Measurements from ENCODE around the gene PHLDA3. TPM values are rescaled to one million over a fixed set of nuclear protein-coding genes. Genes with fewer than 3 reads are reported as not detected.

The PHLDA3 gene
- total RNA-seq, 2 experiments from 2014 or later = 0.45 to 0.71 TPM

- Mint-ChIP-seq H3K4me1 (ENCODE audit: low read depth) (no peaks in the 10 kb centered on the region), H3K36me3 (ENCODE audit: low read depth) (no peaks in the 10 kb centered on the region), H3K27me3 (peaks cover 7% of the 10 kb centered on the region), H3K9me3 (no peaks in the 10 kb centered on the region), H3K4me3 (no peak overlapping the region), H3K27ac (no peak overlapping the region)
- no peaks in the 10 kb centered on the region for H3K4me1 ChIP-seq (ENCODE audit: insufficient read depth, low read length)
- no peaks in the 10 kb centered on the region for H3K9me3 ChIP-seq (ENCODE audit: control insufficient read depth in 1 of 2, insufficient read depth in 1 of 2, low read length in 2 of 2)
- ATAC-seq (ENCODE audit: poor library complexity) (no peak), DNase-seq (no peak)
- H3K27me3 ChIP-seq (ENCODE audit: control insufficient read depth in 1 of 2, insufficient read depth in 2 of 2, low read length in 2 of 2) = no peaks in the 10 kb centered on the region
- TF ChIP-seq CTCF (IDR thresholded peaks at IDR 0.05) = no peak
- H3K36me3 ChIP-seq (ENCODE audit: insufficient read depth, low read length) = no peaks in the 10 kb centered on the region
- no peak overlapping the region for H3K4me3 ChIP-seq (ENCODE audit: low read length)
- ChIA-PET POLR2A (no interaction called here), CTCF (no interaction called here)
- no peak overlapping the region for H3K27ac ChIP-seq (ENCODE audit: low read depth in 1 of 2, low read length in 2 of 2)
- intact Hi-C loops (cut with DNase I, micrococcal nuclease) = no loop called here
These were observed 8.0 kb downstream of the PHLDA3 start for GRCh38 chr1:201460814-201461644.

- Histone ChIP-seq H3K27ac (ENCODE audit: low read depth in 1 of 2, low read length in 2 of 2) (no peak overlapping the region), H3K9me3 (ENCODE audit: control insufficient read depth in 1 of 2, insufficient read depth in 1 of 2, low read length in 2 of 2) (no peaks in the 10 kb centered on the region), H3K4me3 (ENCODE audit: low read length) (no peak overlapping the region), H3K36me3 (ENCODE audit: insufficient read depth, low read length) (no peaks in the 10 kb centered on the region), H3K27me3 (ENCODE audit: control insufficient read depth in 1 of 2, insufficient read depth in 2 of 2, low read length in 2 of 2) (no peaks in the 10 kb centered on the region), H3K4me1 (ENCODE audit: insufficient read depth, low read length) (no peaks in the 10 kb centered on the region)
- intact Hi-C loops (cut with DNase I, micrococcal nuclease) = no loop called here
- POLR2A ChIA-PET = no interaction called here
- Mint-ChIP-seq H3K27ac (no peak overlapping the region), H3K9me3 (no peaks in the 10 kb centered on the region), H3K4me1 (ENCODE audit: low read depth) (no peaks in the 10 kb centered on the region), H3K27me3 (no peaks in the 10 kb centered on the region), H3K4me3 (no peak overlapping the region), H3K36me3 (ENCODE audit: low read depth) (no peaks in the 10 kb centered on the region)
- TF ChIP-seq CTCF (IDR thresholded peaks at IDR 0.05) = no peak
- DNase-seq (no peak), ATAC-seq (ENCODE audit: poor library complexity) (no peak)
- CTCF ChIA-PET = interaction anchor here (0.5 to 1.5 kb wide), 2 partner anchors 53 to 430 kb away, joined by 3 read pairs; no protein-coding TSS in a partner anchor
These were observed 9.2 kb downstream of the PHLDA3 start for GRCh38 chr1:201459775-201460174.

GRCh38 chr1:201459052-201459451 is 9.9 kb downstream of the PHLDA3 start:
- H3K27ac Mint-ChIP-seq = no peak overlapping the region
- no peak overlapping the region for H3K4me3 Mint-ChIP-seq
- POLR2A ChIA-PET = no interaction called here
- H3K27ac ChIP-seq (ENCODE audit: low read depth in 1 of 2, low read length in 2 of 2) = no peak overlapping the region
- no peaks in the 10 kb centered on the region for H3K9me3 ChIP-seq (ENCODE audit: control insufficient read depth in 1 of 2, insufficient read depth in 1 of 2, low read length in 2 of 2)
- H3K9me3 Mint-ChIP-seq = no peaks in the 10 kb centered on the region
- CTCF ChIA-PET = interaction anchor here (1.5 kb wide), 1 partner anchor 54 kb away, joined by 3 read pairs; no protein-coding TSS in a partner anchor
- ATAC-seq (ENCODE audit: poor library complexity) = no peak
- no peaks in the 10 kb centered on the region for H3K27me3 Mint-ChIP-seq
- no peaks in the 10 kb centered on the region for H3K36me3 ChIP-seq (ENCODE audit: insufficient read depth, low read length)
- no peaks in the 10 kb centered on the region for H3K27me3 ChIP-seq (ENCODE audit: control insufficient read depth in 1 of 2, insufficient read depth in 2 of 2, low read length in 2 of 2)
- no peaks in the 10 kb centered on the region for H3K36me3 Mint-ChIP-seq (ENCODE audit: low read depth)
- no peak overlapping the region for H3K4me3 ChIP-seq (ENCODE audit: low read length)
- H3K4me1 Mint-ChIP-seq (ENCODE audit: low read depth) = no peaks in the 10 kb centered on the region
- DNase-seq = no peak
- H3K4me1 ChIP-seq (ENCODE audit: insufficient read depth, low read length) = no peaks in the 10 kb centered on the region
- intact Hi-C loops (cut with DNase I, micrococcal nuclease) = no loop called here
- no peak for TF ChIP-seq CTCF (IDR thresholded peaks at IDR 0.05)
